Measurements from ENCODE around the gene GBE1. TPM values are rescaled to one million over a fixed set of nuclear protein-coding genes. Genes with fewer than 3 reads are reported as not detected.

Gene GBE1
- total RNA-seq, 2 donors from 2014 or later, result 15.0 to 26.7 TPM

DNA sequence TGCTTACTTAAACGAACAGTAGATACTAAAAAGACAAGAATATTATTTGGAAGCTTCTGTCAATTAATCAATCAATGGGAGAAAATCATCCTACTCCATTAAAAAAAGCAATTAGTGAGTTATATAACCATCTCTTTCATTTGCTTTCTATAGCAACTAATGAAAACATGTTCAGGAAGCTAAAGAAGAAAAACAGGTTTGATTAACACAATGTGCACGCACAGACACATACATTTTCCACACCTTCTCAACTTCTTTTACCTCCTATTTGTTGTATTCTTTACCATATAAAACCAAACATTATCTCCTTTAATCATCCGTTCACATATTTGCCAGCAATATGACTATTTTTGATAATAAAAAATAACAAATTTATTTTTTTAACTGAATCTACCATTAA lies 111.3 kb downstream of the GBE1 start:
- H3K4me1 ChIP-seq, result no peaks in the 10 kb centered on the region
- no peaks in the 10 kb centered on the region for H3K36me3 ChIP-seq
- no peak for DNase-seq
- no peak overlapping the region for H3K4me3 ChIP-seq
- H3K27me3 ChIP-seq, result no peaks in the 10 kb centered on the region
- H3K27ac ChIP-seq, result no peak overlapping the region
- H3K9ac ChIP-seq (ENCODE audit: low read depth in 2 of 2, low read length in 2 of 2), result no peak overlapping the region
- H3K9me3 ChIP-seq, result no peaks in the 10 kb centered on the region
- TF ChIP-seq, protein P1, sequence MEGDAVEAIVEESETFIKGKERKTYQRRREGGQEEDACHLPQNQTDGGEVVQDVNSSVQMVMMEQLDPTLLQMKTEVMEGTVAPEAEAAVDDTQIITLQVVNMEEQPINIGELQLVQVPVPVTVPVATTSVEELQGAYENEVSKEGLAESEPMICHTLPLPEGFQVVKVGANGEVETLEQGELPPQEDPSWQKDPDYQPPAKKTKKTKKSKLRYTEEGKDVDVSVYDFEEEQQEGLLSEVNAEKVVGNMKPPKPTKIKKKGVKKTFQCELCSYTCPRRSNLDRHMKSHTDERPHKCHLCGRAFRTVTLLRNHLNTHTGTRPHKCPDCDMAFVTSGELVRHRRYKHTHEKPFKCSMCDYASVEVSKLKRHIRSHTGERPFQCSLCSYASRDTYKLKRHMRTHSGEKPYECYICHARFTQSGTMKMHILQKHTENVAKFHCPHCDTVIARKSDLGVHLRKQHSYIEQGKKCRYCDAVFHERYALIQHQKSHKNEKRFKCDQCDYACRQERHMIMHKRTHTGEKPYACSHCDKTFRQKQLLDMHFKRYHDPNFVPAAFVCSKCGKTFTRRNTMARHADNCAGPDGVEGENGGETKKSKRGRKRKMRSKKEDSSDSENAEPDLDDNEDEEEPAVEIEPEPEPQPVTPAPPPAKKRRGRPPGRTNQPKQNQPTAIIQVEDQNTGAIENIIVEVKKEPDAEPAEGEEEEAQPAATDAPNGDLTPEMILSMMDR (IDR thresholded peaks at IDR 0.05), result no peak
- intact Hi-C loops (cut with DNase I), result no loop called here

DNA sequence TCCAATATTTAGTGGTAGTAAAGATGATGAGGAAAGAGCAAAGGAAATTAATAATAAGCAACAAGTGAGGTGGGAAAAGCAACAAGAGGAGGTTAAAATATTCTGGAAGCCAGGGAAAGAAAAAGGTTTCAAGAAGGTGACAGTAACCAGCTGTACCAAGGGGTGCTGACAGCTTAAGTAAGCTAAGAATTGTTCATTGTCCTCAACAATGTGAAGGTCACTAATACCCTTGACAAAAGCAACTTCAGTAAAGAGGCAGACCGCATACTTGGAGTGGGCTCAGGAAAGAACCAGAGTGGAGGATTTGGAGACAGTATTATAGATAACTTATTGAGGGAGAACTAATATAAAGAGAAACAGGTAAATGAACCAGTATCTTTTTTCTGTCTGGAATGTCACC lies 116.2 kb downstream of the GBE1 start:
- Histone ChIP-seq H3K4me1 (no peaks in the 10 kb centered on the region), H3K27ac (no peak overlapping the region), H3K9me3 (no peaks in the 10 kb centered on the region), H3K4me3 (no peak overlapping the region), H3K27me3 (no peaks in the 10 kb centered on the region), H3K36me3 (no peaks in the 10 kb centered on the region), H3K9ac (ENCODE audit: low read depth in 2 of 2, low read length in 2 of 2) (no peak overlapping the region)
- TF ChIP-seq, protein P1 (IDR thresholded peaks at IDR 0.05), result no peak
- intact Hi-C loops (cut with DNase I), result loop anchor here (10.0 kb wide), 1 partner anchor 150 kb away; no protein-coding TSS in a partner anchor
- DNase-seq, result no peak

DNA sequence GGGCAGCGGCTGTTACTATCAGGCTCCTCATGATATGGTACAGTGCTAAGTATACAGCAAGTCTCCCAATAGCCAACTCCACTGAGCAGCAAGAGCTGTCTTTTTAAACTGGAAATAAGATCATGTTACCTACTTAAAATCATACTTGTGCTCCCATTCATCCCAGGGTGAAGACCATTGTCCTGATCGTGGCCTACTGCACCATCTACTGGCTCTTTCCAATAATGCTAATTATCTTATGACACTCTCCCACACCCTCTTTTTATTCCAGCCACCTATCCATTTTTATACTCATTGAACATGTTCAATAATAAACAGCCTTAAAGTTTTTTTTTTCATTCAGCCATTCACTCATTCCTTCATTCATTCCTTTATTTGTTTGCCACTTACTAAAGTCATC lies 117.7 kb downstream of the GBE1 start:
- TF ChIP-seq, protein P1 (IDR thresholded peaks at IDR 0.05), result no peak
- Histone ChIP-seq H3K27me3 (no peaks in the 10 kb centered on the region), H3K27ac (no peak overlapping the region), H3K9me3 (no peaks in the 10 kb centered on the region), H3K9ac (ENCODE audit: low read depth in 2 of 2, low read length in 2 of 2) (no peak overlapping the region), H3K4me1 (no peaks in the 10 kb centered on the region), H3K36me3 (no peaks in the 10 kb centered on the region), H3K4me3 (no peak overlapping the region)
- intact Hi-C loops (cut with DNase I), result loop anchor here (5.0 to 10.0 kb wide), 3 partner anchors 61 to 226 kb away; no protein-coding TSS in a partner anchor
- no peak for DNase-seq

DNA sequence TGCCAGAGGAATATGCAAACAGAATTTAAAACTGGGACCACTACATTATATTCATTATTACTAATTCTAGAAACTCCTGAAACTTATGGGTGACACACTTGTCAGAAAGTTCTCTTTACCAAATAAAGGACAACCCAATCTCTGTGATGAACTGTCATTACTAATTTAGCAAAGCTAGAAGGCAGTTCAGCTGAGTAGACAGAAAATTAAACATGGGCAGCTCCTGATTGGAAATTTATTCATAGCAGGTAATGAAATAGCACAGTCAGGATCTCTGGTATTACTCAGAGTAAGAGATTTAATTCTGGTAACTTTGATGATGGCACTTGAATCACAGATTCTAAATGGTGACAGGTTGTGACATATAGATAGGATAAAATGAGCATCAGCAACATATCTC lies 123.0 kb downstream of the GBE1 start:
- no peaks in the 10 kb centered on the region for H3K9me3 ChIP-seq
- no peak overlapping the region for H3K27ac ChIP-seq
- intact Hi-C loops (cut with DNase I), result no loop called here
- no peaks in the 10 kb centered on the region for H3K4me1 ChIP-seq
- H3K27me3 ChIP-seq, result no peaks in the 10 kb centered on the region
- no peaks in the 10 kb centered on the region for H3K36me3 ChIP-seq
- H3K4me3 ChIP-seq, result no peak overlapping the region
- H3K9ac ChIP-seq (ENCODE audit: low read depth in 2 of 2, low read length in 2 of 2), result no peak overlapping the region
- DNase-seq, result no peak
- TF ChIP-seq, protein P1 (IDR thresholded peaks at IDR 0.05), result no peak

DNA sequence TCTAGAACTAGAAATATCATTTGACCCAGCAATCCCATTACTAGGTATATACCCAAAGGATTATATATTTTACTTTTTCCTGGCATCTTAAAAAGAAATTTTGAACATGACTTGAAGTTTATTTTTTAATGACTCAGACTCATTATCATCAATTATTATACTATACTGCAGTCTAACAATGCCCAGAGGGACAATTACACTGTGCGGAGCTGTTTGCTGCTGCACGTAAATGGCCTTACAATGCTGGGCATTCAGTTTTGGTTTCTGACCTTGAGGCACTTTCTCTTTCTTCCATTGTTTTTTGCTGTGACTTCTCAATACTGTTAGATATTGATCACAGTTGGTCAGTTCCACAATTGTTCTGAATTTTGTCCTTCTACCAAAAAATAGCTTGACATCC lies 128.8 kb downstream of the GBE1 start:
- Histone ChIP-seq H3K9me3 (no peaks in the 10 kb centered on the region), H3K27me3 (no peaks in the 10 kb centered on the region), H3K9ac (ENCODE audit: low read depth in 2 of 2, low read length in 2 of 2) (no peak overlapping the region), H3K4me3 (no peak overlapping the region), H3K4me1 (no peaks in the 10 kb centered on the region), H3K27ac (no peak overlapping the region), H3K36me3 (no peaks in the 10 kb centered on the region)
- intact Hi-C loops (cut with DNase I), result no loop called here
- TF ChIP-seq, protein P1 (IDR thresholded peaks at IDR 0.05), result no peak
- DNase-seq, result no peak

DNA sequence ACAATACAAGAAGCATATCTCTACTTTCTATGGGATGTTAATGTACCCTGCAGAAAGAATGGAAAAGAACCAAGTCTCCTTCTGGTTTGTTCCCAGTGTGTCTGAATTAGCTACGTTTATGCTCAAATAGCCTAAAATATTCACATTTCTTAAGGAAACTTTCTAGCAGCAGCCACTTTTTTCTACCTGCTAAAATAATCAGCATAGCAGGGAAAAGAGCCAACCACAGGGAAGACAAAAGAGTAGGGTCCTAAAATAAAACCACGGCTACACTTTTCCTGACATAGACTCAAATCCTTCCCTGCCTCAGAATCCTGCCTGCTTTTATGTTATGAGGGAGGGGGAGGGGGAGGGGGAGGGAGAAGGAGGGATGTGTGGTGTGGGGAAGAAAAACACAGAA lies 136.7 kb downstream of the GBE1 start:
- no peak overlapping the region for H3K27ac ChIP-seq
- H3K4me1 ChIP-seq, result no peaks in the 10 kb centered on the region
- no peaks in the 10 kb centered on the region for H3K9me3 ChIP-seq
- H3K27me3 ChIP-seq, result no peaks in the 10 kb centered on the region
- H3K36me3 ChIP-seq, result no peaks in the 10 kb centered on the region
- H3K4me3 ChIP-seq, result no peak overlapping the region
- intact Hi-C loops (cut with DNase I), result no loop called here
- DNase-seq, result no peak
- no peak overlapping the region for H3K9ac ChIP-seq (ENCODE audit: low read depth in 2 of 2, low read length in 2 of 2)
- TF ChIP-seq, protein P1 (IDR thresholded peaks at IDR 0.05), result no peak
